Renal cortical epithelial cell (primary cell): ENCODE measurements around the gene PIGBOS1. TPM values are rescaled to one million over a fixed set of nuclear protein-coding genes. Genes with fewer than 3 reads are reported as not detected.

ENCODE experiments used
- DNase-seq: peaks from one replicate; pipeline ENCODE4 v3.0.0-alpha.2; 2011; ENCODE audit warnings: low read depth
- total RNA-seq: library from RNA; depleted of rRNA; stranded (reverse); fragments of >200 nt; gene quantifications from 2 replicates; pipeline ENCODE4 v1.2.3, GENCODE V29; 2014

The PIGBOS1 gene
- total RNA-seq, 1 donor from 2014 or later = 11.4 TPM

DNA sequence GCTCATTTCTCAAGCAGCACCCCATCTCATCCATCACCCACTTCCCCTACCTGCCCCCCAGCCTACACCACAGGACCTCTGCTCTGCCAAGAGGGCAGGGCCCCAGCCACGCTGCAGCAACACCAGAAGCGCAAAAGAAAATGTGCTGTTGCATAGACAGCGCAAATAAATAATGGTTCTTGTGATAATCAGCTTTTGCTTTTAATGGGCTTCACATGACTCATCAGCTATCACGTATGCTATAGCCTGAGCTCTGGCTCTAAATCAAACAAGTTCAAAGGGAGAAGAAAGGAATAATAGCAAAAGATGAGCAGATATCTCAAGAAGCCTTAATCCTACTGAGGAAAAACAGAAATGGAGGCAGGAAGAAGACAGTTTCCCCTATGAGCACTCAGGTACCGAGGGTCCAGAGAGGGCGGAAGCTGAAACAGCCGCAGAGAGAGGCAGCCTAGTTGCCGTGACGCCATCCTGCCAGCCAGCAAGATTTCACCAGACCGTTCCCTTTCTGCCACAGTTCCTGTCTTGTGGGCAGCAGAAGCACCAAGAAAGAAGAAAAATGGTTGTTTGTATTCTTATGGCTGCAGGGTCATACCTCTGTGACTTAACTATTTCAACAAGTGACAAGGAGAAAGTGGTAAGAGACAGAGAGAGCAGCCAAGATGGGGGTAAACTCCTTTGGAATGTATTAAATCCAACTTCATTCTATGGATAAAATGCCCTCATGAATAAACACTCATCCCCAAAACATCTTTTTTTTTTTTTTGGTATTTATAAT lies 51.3 kb downstream of the PIGBOS1 start:
- no peak for DNase-seq

Other genes starting within 250 kb of the PIGBOS1 start
- gene RSL24D1, start 122.2 kb downstream of the PIGBOS1 start, total RNA-seq = 77.5 and 147 TPM in 2 replicates
- gene RAB27A, start 29.3 kb downstream of the PIGBOS1 start, total RNA-seq = 6.9 and 25.7 TPM in 2 replicates
- 16.2 and 18.2 TPM in 2 replicates for gene PIGB, start 99 bp upstream of the PIGBOS1 start, total RNA-seq
- 41.8 and 119 TPM in 2 replicates for gene CCPG1, start 89.2 kb upstream of the PIGBOS1 start, total RNA-seq
- gene PIERCE2, start 89.4 kb upstream of the PIGBOS1 start, total RNA-seq = 2.6 and 2.8 TPM in 2 replicates
- gene DNAAF4, start 189.1 kb upstream of the PIGBOS1 start, total RNA-seq = 4.3 and 9.7 TPM in 2 replicates